GM10266 (cell line): ENCODE results near the gene ETV7.

Source experiments
- DNase-seq: peaks from one replicate; pipeline ENCODE4 v3.0.0; 2012; ENCODE audit errors: extremely low spot score
- TF ChIP-seq, protein P1 (sequence below): IDR thresholded peaks from 2 replicates; pipeline ENCODE4 v1.5.1; 2012; ENCODE audit warnings: mild to moderate bottlenecking, low read depth; ENCODE audit not compliant: control insufficient read depth, insufficient read depth; ENCODE audit errors: missing control alignments

ETV7 gene

DNA sequence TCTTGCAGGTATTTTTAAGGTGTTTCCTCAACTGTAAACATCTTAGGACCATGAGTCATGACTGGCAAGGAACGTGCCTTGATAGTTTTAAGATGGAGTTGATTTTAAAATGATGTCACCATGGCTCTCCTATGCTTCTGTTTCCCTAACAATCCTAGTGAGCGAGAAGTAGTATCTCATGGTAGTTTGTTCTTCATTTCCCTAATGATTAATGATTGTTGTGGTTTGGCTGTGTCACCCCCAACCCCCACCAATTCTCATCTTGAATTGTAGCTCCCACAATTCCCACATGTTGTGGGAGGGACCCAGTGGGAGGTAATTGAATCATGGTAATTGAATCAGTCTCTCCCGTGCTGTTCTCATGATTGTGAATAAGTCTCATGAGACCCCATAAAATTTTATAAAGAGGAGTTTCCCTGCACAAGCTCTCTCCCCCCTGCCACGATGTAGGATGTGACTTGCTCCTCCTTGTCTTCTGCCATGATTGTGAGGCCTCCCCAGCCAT is 34.0 kb downstream of the ETV7 start:
- no peak for DNase-seq
- TF ChIP-seq, protein P1, sequence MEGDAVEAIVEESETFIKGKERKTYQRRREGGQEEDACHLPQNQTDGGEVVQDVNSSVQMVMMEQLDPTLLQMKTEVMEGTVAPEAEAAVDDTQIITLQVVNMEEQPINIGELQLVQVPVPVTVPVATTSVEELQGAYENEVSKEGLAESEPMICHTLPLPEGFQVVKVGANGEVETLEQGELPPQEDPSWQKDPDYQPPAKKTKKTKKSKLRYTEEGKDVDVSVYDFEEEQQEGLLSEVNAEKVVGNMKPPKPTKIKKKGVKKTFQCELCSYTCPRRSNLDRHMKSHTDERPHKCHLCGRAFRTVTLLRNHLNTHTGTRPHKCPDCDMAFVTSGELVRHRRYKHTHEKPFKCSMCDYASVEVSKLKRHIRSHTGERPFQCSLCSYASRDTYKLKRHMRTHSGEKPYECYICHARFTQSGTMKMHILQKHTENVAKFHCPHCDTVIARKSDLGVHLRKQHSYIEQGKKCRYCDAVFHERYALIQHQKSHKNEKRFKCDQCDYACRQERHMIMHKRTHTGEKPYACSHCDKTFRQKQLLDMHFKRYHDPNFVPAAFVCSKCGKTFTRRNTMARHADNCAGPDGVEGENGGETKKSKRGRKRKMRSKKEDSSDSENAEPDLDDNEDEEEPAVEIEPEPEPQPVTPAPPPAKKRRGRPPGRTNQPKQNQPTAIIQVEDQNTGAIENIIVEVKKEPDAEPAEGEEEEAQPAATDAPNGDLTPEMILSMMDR, result no peak

DNA sequence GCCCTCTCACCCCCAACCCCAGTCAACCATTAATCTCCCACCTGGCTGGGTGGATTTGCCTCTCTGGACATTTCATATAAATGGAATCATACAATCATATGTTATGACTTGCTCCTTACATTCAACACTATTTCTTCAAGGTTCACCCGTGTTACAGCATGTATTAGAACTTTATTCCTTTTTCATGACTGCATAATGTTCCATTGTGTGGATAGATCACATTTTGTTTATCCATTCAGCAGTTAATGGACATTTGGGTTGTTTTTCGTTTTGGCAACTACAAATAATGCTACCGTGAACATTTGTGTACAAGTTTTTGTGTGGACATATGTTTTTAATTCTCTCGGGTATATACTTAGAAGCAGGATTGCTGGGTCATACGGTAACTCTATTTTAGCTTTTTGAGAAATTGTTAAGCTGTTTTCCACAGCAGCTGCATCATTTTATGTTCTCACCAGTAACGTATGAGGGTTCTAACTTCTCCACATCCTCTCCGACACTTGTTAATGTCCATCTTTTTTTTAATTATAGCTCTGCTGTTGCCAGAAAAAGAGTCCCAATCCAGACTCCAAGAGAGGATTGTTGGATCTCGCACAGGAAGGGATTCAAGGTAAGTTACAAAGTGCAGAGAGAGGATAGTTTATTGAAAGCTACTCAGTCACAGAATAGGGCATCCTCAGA is 34.9 kb downstream of the ETV7 start:
- TF ChIP-seq, protein P1, result no peak
- DNase-seq, result no peak

DNA sequence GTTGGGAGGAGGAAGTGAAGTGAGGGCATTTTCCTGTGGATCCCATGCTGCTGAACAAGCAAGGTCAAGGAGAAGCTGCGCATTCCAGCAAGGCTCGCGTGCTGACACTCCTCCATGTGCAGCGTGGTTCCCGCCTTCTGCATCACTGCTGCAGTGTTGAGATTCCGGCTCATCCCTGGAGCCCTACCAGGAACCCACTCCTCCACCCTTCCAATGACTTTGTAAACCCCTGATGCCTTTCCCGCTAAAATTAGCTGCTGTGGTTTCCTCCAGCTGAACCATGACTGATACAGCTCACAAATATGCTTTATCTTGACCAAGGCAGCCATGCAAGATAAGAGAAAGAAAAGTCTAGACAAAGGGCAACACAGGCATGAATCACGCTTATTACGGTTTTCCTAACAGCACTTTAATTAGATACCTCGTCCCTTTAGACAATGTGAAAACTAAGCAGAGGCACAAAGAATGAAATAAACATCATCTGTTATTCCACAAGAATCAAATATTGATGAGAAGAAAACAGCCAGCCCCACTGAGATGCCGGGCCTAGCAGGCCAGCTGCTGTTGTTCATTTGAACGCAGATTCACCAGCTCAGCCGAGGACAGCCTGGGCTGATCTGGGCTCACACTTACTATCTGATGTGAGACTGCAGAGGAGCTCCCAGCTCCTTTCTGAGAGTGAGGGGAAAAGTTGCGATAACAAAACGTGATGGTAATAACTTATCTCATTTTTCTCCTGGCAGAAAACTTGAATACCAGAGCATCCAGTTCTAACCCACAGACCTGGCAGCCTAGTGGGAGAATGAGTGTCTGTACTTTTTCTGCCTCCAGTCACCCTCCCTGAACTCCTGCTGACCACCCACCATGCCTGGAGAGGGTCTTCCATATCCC is 36.5 kb downstream of the ETV7 start:
- no peak for DNase-seq
- TF ChIP-seq, protein P1, result no peak

DNA sequence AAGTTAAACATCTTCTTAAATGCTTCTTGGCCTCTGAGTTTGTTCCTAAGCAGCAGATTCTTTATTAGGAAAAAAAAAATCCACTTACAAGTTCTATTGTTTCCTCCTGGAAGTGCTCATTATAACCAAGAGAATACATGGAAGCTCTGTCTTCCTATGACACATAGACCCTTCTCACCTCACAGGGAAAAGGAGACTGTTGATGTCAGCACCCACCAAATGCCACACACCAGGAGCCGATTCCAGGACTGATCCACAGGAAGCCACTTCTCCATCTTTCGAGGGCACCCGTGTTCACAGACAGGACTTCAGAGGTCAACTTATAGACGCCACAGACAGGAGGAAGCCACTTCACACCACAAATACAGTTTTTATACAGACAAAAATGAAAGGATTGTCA is 37.4 kb downstream of the ETV7 start:
- TF ChIP-seq, protein P1, result no peak
- no peak for DNase-seq

DNA sequence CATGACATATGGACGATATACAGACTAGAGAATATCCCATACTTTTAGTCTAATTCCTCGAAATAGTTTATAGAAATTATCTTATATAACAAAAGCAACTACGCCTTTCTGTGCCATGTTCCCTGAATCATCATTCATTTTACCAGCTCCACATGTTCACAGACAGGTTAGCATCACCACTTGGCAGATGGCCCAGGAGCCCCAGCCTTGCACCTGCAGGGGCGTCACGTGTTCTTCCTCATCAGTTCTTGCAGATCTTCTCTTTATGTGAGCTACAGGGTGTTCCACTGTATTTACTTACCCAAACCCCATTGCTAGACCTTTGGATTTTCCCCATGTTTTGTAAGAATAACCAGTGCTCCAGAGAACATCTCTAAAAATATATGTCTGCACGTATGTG is 38.2 kb downstream of the ETV7 start:
- no peak for DNase-seq
- TF ChIP-seq, protein P1, result no peak

DNA sequence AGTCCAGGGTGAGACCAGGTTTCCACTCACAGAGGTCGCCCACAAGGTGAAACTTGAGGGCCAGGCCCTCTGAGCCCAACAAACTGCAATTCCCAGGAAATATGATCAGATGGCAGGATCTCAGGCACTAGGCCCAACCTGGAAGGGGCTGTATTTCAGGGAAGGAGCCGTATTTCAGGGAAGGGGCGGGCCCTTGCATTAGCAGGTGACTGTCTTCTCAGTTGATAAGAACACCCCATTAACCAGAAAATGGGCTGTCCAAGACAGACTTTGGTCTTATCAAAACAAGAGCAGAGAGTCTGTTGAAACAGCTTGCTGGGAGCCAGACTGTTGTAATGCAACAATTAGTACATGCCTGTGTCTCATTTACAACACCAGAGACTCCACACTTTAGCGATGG is 39.8 kb downstream of the ETV7 start:
- TF ChIP-seq, protein P1, result no peak
- DNase-seq, result no peak
